Suppressor macrophage treated with lipopolysaccharide for 4 hours (primary cell): ENCODE measurements around the gene GNA15.
"Not testable (repeated sequence)": the region's sequence is repeated elsewhere in the genome, so short reads cannot be mapped to it uniquely, and the experiment has no call there.

Experiments
- DNase-seq: peaks from one replicate; pipeline ENCODE4 v3.0.0-alpha.2; 2020

Gene GNA15

GRCh38 chr19:3193256-3194105, 57.6 kb downstream of the GNA15 start:
- peak; percentile 46 for DNase-seq

GRCh38 chr19:3194106-3195087, 58.6 kb downstream of the GNA15 start:
- DNase-seq: no peak

GRCh38 chr19:3196064-3196932, 60.5 kb downstream of the GNA15 start:
- no peak for DNase-seq

- DNase-seq: no peak
Measured at GRCh38 chr19:3196933-3197205, 61.0 kb downstream of the GNA15 start.

- no peak for DNase-seq
Measured at GRCh38 chr19:3198901-3199700, 63.3 kb downstream of the GNA15 start.

- DNase-seq: no peak
Measured at GRCh38 chr19:3201072-3201700, 65.4 kb downstream of the GNA15 start.

- no peak for DNase-seq
Measured at GRCh38 chr19:3201911-3202310, 66.1 kb downstream of the GNA15 start.

GRCh38 chr19:3202346-3202745, 66.5 kb downstream of the GNA15 start:
- no peak for DNase-seq

GRCh38 chr19:3202895-3203294, 67.1 kb downstream of the GNA15 start:
- DNase-seq: not testable (repeated sequence)

GRCh38 chr19:3203805-3204645, 68.2 kb downstream of the GNA15 start:
- DNase-seq: no peak

- no peak for DNase-seq
Measured at GRCh38 chr19:3204646-3205275, 68.9 kb downstream of the GNA15 start.

GRCh38 chr19:3206216-3206953, 70.6 kb downstream of the GNA15 start:
- DNase-seq: no peak

- DNase-seq: no peak
Measured at GRCh38 chr19:3207461-3208242, 71.8 kb downstream of the GNA15 start.

GRCh38 chr19:3208317-3209207, 72.7 kb downstream of the GNA15 start:
- no peak for DNase-seq

- peak; percentile 65 for DNase-seq
Measured at GRCh38 chr19:3210347-3211017, 74.6 kb downstream of the GNA15 start.

- no peak for DNase-seq
Measured at GRCh38 chr19:3211191-3211590, 75.4 kb downstream of the GNA15 start.

- DNase-seq: no peak
Measured at GRCh38 chr19:3213159-3213558, 77.3 kb downstream of the GNA15 start.
